Activated CD8-positive, alpha-beta memory T cell treated with anti-CD3 and anti-CD28 coated beads, Interleukin-2, amount 50 U/mL, for 1 hour (primary cell): Measurements from ENCODE around the gene MID1IP1.
A peak's percentile ranks its signal among the peaks of the same experiment; 100 is the strongest.

ENCODE experiments used
- DNase-seq: peaks from one replicate; pipeline ENCODE4 v3.0.0-alpha.2; 2020; ENCODE audit errors: extremely low read depth

MID1IP1 gene, protein sequence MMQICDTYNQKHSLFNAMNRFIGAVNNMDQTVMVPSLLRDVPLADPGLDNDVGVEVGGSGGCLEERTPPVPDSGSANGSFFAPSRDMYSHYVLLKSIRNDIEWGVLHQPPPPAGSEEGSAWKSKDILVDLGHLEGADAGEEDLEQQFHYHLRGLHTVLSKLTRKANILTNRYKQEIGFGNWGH

DNA sequence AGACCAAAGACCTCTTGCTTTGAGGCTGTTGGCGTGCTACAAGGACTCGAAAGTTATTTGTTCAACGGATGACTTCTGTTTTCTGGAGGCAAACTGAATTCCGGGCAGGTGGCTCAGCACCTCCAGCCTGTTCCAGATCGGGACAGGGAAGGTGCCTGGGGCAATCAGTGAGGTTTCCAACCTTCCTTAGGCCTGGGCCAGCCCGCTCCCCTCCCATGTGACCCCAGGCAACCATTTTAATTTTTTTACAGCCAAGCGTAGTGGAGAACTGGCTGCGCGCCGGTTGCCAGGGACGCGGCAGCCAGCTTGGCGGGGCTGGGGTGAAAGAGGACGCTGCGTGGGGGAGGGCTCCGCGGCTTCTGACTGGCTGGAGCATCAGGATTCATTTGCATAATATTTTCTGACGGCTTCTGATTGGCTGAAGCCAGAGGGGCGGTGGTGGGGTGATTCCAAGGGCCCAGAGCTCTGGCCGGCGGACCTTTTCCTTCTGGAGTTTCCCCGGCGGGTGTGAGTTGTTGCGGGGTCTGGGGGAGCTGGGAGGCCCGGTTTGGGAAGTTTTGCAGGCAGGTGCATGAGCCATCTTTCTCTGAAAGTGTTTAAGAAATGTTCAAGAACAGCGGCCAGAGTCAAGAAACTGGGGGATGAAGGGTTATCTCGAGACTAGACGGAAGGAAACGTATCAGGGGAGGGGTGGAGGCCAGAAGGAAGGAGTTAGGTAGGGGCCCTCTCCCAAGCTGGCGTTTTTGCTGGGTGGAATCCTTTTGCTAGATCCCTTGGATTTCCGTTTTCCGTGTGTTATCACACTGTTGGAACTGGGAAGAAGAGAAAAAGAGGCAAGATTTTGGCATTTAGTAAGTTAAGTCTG is at the start of gene MID1IP1:
Gene MID1IP1 (plus strand): TSS at position 479 of the 865 bp plus-strand sequence. CDS start 3,488 bp downstream, outside the sequence.
- DNase-seq: peak; percentile 33

GRCh38 chrX:38754102-38754790 is 47.0 kb upstream of the MID1IP1 start:
- no peak for DNase-seq

- no peak for DNase-seq
Measured at GRCh38 chrX:38754818-38755718, 46.2 kb upstream of the MID1IP1 start.

DNA sequence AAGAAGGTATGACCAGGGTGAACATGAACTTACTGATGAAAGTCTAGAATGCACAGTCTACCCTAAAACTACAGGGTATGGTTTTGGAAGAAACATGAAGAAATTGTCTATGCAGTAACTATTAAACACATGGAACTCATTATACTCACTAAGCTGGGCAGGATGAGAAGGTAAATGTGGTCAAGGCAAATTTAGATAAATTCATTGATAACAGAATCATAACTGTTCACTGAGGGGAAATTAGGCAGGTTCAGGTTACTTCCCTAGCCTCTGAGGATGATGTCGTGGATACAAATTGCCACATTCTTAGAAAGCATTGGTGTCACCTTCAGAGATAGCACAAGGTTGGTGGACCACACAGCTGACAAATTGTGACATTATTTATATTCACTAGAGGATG is 40.4 kb upstream of the MID1IP1 start:
- DNase-seq: no peak

GRCh38 chrX:38768079-38768478 is 33.2 kb upstream of the MID1IP1 start:
- DNase-seq: no peak

DNA sequence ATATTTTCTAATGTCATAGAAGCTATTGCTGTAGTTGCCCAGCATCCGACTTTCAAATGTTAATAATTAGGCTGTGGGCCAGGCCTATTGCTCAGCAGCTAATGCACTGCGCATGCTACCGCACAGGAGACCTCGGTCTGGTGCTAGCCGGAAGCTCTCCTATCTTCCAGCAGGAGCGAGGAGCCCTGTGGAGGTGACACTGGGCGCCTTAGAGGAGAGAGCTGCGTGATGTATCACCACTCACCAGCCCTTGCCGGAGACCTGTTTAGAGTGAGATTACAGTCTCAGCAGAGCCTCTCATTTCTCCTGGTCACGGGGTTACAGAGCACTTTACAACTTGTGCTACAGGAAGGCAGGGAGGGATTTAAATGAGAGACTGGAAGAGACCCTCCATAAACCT is 31.1 kb upstream of the MID1IP1 start:
- no peak for DNase-seq

GRCh38 chrX:38774249-38774648 is 27.0 kb upstream of the MID1IP1 start:
- no peak for DNase-seq

- DNase-seq: no peak
Measured at GRCh38 chrX:38796946-38797345, 4.3 kb upstream of the MID1IP1 start.

DNA sequence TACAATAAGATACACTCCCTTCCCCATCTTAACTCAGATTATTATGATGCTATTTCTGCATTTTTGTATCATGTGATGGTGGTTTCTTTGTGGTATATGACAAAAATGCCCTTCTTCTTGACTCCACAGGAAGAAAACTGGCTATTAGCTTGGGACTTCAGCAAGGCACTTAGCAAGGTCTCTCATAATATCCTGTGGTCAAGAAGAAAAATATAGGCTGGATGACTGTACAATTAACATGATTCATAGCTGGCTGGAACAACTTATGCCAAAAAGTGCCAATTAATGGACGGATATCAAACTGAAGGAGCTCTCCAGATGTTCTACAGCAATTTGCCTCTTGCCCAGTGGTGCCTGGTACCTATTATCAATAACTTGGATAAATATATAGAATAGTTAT is 2.3 kb upstream of the MID1IP1 start:
- DNase-seq: no peak

- no peak for DNase-seq
Measured at GRCh38 chrX:38799995-38800580, 1.2 kb upstream of the MID1IP1 start.

- no peak for DNase-seq
Measured at GRCh38 chrX:38803243-38803587, 2.0 kb downstream of the MID1IP1 start.

DNA sequence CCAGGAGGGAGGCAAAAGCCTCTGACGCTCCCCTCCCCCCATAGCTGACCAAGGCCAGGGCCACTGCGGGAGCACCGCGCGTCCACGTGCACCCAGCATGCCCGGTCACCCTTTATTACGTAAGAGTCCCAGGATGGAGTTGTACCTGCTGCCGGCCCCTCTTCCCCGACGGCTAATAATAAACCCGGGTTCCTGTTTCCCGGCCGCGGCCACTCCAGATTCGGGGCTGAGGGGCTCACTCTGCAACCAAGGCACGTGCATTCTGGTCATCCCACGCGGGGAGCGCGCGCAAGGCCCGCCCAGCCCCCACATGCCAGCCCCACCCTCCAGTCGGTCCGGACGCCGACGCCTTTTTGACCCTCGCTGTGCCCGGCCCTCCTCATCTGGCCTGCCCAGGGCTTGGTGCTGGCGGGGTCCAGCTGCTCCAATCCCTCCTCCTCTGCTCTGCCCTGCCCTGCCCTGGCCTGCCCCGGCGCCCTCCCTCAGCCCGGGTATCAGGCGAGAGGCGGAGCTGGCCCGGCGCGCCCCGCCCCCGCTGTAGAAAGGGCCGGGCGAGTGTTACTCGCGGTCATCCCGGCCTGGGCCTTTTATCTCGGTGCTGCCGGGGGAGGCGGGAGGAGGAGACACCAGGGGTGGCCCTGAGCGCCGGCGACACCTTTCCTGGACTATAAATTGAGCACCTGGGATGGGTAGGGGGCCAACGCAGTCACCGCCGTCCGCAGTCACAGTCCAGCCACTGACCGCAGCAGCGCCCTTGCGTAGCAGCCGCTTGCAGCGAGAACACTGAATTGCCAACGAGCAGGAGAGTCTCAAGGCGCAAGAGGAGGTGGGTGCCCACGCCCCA is 2.6 kb downstream of the MID1IP1 start:
- no peak for DNase-seq

DNA sequence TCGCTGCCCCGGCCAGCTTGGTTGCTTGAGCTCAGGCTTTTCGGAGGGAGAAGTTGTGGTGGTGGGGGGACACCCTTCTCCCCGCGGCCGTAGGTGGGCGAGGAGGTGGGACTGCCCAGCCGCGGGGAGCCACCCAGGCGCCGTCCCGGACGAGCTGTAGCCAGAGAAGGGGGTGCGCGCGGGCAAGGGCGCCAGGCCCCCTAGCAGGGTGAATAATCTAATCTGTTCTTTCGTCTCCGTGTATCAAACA is 3.1 kb downstream of the MID1IP1 start:
- no peak for DNase-seq

- DNase-seq: no peak
Measured at GRCh38 chrX:38804682-38805431, 3.6 kb downstream of the MID1IP1 start.

DNA sequence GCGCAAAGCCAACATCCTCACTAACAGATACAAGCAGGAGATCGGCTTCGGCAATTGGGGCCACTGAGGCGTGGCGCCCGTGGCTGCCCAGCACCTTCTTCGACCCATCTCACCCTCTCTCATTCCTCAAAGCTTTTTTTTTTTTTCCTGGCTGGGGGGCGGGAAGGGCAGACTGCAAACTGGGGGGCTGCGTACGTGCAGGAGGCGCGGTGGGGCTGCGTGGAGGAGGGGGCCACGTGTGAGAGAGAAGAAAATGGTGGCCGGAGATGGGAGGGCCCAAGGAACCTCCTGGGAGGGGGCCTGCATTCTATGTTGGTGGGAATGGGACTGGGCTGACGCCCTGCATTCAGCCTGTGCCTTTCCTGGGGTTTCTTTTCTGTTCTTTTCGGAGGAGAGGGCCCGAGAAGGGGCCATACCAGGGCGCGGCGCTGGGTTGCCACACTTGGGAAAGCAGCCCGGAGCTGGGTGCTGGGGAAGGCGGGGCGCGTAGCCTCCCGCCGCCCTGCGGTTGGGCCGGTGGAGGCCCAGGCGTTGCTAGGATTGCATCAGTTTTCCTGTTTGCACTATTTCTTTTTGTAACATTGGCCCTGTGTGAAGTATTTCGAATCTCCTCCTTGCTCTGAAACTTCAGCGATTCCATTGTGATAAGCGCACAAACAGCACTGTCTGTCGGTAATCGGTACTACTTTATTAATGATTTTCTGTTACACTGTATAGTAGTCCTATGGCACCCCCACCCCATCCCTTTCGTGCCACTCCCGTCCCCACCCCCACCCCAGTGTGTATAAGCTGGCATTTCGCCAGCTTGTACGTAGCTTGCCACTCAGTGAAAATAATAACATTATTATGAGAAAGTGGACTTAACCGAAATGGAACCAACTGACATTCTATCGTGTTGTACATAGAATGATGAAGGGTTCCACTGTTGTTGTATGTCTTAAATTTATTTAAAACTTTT is 4.5 kb downstream of the MID1IP1 start:
- DNase-seq: no peak

DNA sequence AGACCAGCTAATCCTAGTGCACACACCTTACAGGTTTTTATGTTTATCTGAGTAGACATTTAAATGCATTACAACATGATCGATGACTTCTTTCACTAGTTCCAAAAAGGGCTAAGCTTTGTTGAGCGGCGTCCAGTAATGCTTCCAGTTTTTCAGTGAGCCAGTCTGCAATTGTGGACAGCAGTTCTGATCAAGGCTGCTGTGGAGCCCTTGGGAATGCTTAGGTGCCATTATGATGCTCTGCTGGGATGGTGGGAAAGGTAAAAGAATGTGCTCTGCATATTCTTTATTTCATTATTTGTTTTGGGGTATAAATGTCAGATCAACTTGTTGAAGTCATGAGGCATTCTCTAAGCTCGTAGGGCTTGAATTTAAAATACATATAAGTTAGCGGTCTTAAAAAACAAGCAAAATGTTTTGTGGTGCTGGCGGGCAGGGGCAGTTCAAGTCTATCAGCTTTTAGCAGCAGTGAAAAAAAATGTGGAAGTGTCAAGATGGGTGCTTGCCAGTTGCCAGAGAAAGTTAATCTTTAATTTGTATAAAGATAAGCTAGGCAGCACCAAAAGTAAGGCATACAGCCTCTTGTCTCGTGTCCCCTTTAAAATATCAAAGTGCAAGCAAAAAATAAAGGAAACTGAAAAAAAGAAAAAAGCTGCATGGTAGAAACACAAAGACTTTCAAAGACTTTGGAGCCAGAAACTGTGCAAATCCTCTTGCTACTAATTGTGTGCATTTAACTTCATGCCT is 5.8 kb downstream of the MID1IP1 start:
- DNase-seq: no peak

- DNase-seq: no peak
Measured at GRCh38 chrX:38807873-38808272, 6.6 kb downstream of the MID1IP1 start.
